ENCODE measurements around the gene KLHL36. TPM values are rescaled to one million over a fixed set of nuclear protein-coding genes. Genes with fewer than 3 reads are reported as not detected.

KLHL36 gene
- total RNA-seq, 1 experiment from 2014 or later: 46.0 TPM

DNA sequence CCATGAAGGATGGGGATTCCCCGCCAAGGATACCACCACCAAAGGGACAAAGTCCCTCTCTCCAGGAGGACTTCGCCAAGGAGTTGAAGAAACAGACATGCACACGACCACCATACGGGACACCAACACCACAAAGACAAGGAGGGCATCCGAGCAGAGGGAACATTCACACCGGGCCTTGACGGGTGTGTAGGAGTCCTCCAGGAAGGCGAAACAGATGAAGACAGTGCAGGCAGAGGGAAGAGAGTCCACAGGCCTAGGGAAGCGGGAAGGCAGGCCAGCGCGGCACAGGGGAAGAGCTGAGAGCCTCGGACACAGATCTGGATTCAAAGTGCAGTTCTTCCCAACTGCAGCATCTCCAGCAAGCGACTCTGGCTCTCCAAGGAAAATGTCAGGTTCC is 41.2 kb upstream of the KLHL36 start:
- ChIA-PET CTCF (no interaction called here), POLR2A (no interaction called here)
- no peaks in the 10 kb centered on the region for H3K27me3 ChIP-seq (ENCODE audit: control insufficient read depth, insufficient read depth, low read length)
- H3K4me3 ChIP-seq (ENCODE audit: low read depth in 2 of 2, low read length in 2 of 2): no peak overlapping the region
- ATAC-seq (no peak), DNase-seq (ENCODE audit: low read depth, low spot score) (no peak)
- peaks cover 31% of the 10 kb centered on the region for H3K4me1 ChIP-seq (ENCODE audit: control insufficient read depth, insufficient read depth, low read length)
- intact Hi-C loops (cut with micrococcal nuclease; ENCODE audit: unreplicated experiment): no loop called here
- TF ChIP-seq TCF7L2 (IDR thresholded peaks at IDR 0.05; ENCODE audit: low read depth, low read length) (no peak), SIN3A (IDR thresholded peaks at IDR 0.05; ENCODE audit: borderline replicate concordance, insufficient read depth, low read depth, low read length) (no peak), POLR2AphosphoS5 (IDR thresholded peaks at IDR 0.05; ENCODE audit: low read depth, low read length) (no peak), CTCF (IDR thresholded peaks at IDR 0.05) (no peak)
- TF ChIP-seq, protein P1, sequence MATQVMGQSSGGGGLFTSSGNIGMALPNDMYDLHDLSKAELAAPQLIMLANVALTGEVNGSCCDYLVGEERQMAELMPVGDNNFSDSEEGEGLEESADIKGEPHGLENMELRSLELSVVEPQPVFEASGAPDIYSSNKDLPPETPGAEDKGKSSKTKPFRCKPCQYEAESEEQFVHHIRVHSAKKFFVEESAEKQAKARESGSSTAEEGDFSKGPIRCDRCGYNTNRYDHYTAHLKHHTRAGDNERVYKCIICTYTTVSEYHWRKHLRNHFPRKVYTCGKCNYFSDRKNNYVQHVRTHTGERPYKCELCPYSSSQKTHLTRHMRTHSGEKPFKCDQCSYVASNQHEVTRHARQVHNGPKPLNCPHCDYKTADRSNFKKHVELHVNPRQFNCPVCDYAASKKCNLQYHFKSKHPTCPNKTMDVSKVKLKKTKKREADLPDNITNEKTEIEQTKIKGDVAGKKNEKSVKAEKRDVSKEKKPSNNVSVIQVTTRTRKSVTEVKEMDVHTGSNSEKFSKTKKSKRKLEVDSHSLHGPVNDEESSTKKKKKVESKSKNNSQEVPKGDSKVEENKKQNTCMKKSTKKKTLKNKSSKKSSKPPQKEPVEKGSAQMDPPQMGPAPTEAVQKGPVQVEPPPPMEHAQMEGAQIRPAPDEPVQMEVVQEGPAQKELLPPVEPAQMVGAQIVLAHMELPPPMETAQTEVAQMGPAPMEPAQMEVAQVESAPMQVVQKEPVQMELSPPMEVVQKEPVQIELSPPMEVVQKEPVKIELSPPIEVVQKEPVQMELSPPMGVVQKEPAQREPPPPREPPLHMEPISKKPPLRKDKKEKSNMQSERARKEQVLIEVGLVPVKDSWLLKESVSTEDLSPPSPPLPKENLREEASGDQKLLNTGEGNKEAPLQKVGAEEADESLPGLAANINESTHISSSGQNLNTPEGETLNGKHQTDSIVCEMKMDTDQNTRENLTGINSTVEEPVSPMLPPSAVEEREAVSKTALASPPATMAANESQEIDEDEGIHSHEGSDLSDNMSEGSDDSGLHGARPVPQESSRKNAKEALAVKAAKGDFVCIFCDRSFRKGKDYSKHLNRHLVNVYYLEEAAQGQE (IDR thresholded peaks at IDR 0.05; ENCODE audit: insufficient read depth in 1 of 2, low read depth in 2 of 2, low read length in 1 of 2): no peak
- in situ Hi-C loops (cut with HindIII; ENCODE audit: low pct_unique_long_range_greater_than_20kb, low sequenced_read_pairs): no loop called here
- H3K9me3 ChIP-seq (ENCODE audit: control insufficient read depth, insufficient read depth, low read depth, low read length): no peaks in the 10 kb centered on the region
- H3K27ac ChIP-seq (ENCODE audit: low read length): no peak overlapping the region
- no peaks in the 10 kb centered on the region; the same call in 1 of the 2 replicates for H3K36me3 ChIP-seq (ENCODE audit: control insufficient read depth, insufficient read depth, low read length)
- BruUV-seq (replicated peaks): no TSS peak

- H3K9me3 ChIP-seq (ENCODE audit: control insufficient read depth, insufficient read depth, low read depth, low read length): no peaks in the 10 kb centered on the region
- in situ Hi-C loops (cut with HindIII; ENCODE audit: low pct_unique_long_range_greater_than_20kb, low sequenced_read_pairs): no loop called here
- intact Hi-C loops (cut with micrococcal nuclease; ENCODE audit: unreplicated experiment): no loop called here
- no peak overlapping the region for H3K27ac ChIP-seq (ENCODE audit: low read length)
- no TSS peak for BruUV-seq (replicated peaks)
- no peak for ATAC-seq
- TF ChIP-seq, protein P1 (IDR thresholded peaks at IDR 0.05; ENCODE audit: insufficient read depth in 1 of 2, low read depth in 2 of 2, low read length in 1 of 2): no peak
- TF ChIP-seq CTCF (IDR thresholded peaks at IDR 0.05): no peak
- no peak for TF ChIP-seq SIN3A (IDR thresholded peaks at IDR 0.05; ENCODE audit: borderline replicate concordance, insufficient read depth, low read depth, low read length)
- no peak for TF ChIP-seq TCF7L2 (IDR thresholded peaks at IDR 0.05; ENCODE audit: low read depth, low read length)
- no peak for TF ChIP-seq POLR2AphosphoS5 (IDR thresholded peaks at IDR 0.05; ENCODE audit: low read depth, low read length)
- peaks cover 30% of the 10 kb centered on the region for H3K4me1 ChIP-seq (ENCODE audit: control insufficient read depth, insufficient read depth, low read length)
- no peaks in the 10 kb centered on the region for H3K27me3 ChIP-seq (ENCODE audit: control insufficient read depth, insufficient read depth, low read length)
- POLR2A ChIA-PET: no interaction called here
- no peaks in the 10 kb centered on the region; the same call in 1 of the 2 replicates for H3K36me3 ChIP-seq (ENCODE audit: control insufficient read depth, insufficient read depth, low read length)
- DNase-seq (ENCODE audit: low read depth, low spot score): no peak
- H3K4me3 ChIP-seq (ENCODE audit: low read depth in 2 of 2, low read length in 2 of 2): no peak overlapping the region
- CTCF ChIA-PET: no interaction called here
Observed at GRCh38 chr16:84607694-84608093, 40.6 kb upstream of the KLHL36 start.
